IMR-90 (cell line): ENCODE data around the gene MTA3. TPM values are rescaled to one million over a fixed set of nuclear protein-coding genes. Genes with fewer than 3 reads are reported as not detected.

Source experiments
- ATAC-seq: fragments of 200-7000 bp; cut with Tn5 transposase; 2 replicates; pipeline ENCODE4 v1.9.1; 2020; ENCODE audit warnings: low read depth, mild to moderate bottlenecking, moderate library complexity
- BruUV-seq: library from RNA; stranded (reverse); fragments of 400-500 nt; replicated peaks from 2 replicates; lab custom pipeline; 2021; lab: Mats Ljungman, UMichigan
- CTCF ChIA-PET: fragments of 300-600 bp; formaldehyde crosslinking; extraction: SDS; loops from one replicate; lab custom pipeline; 2021; ENCODE audit warnings: antibody characterized with exemption; lab: Yijun Ruan, JAX
- POLR2A ChIA-PET: fragments of 300-600 bp; sonication (Branson Sonifier 250); formaldehyde crosslinking; loops from one replicate; lab custom pipeline; 2022; ENCODE audit warnings: antibody characterized with exemption; ENCODE audit not compliant: unreplicated experiment; lab: Charles Lee
- DNase-seq: peaks from one replicate; pipeline ENCODE4 v3.0.0; 2013
- H2AFZ ChIP-seq: replicated peaks from 2 replicates; pipeline ENCODE3; 2013; ENCODE audit warnings: low read length, mild to moderate bottlenecking; ENCODE audit not compliant: poor library complexity
- H2AK5ac ChIP-seq: 2 replicates; pipeline ENCODE4 v1.6.1; 2013; ENCODE audit warnings: low read depth, low read length, inconsistent platforms
- H2AK9ac ChIP-seq: replicated peaks from 2 replicates; pipeline ENCODE3; 2013; ENCODE audit warnings: mild to moderate bottlenecking, low read depth, low read length, moderate library complexity; ENCODE audit not compliant: poor library complexity
- H2BK120ac ChIP-seq: 2 replicates; pipeline ENCODE4 v1.6.1; 2013; ENCODE audit warnings: low read depth, low read length, inconsistent platforms
- H2BK15ac ChIP-seq: 3 replicates; pipeline ENCODE4 v1.6.1; 2013; ENCODE audit warnings: low read depth, low read length, inconsistent platforms
- H2BK20ac ChIP-seq: 2 replicates; pipeline ENCODE4 v1.6.1; 2013; ENCODE audit warnings: low read depth, mild to moderate bottlenecking, inconsistent platforms, low read length, moderate library complexity
- H2BK5ac ChIP-seq: 2 replicates; pipeline ENCODE4 v1.6.1; 2013; ENCODE audit warnings: mild to moderate bottlenecking, low read depth, low read length, inconsistent platforms; ENCODE audit not compliant: poor library complexity, severe bottlenecking
- H3K14ac ChIP-seq: replicated peaks from 2 replicates; pipeline ENCODE4 v1.6.1; 2013; ENCODE audit warnings: low read depth, low read length, inconsistent platforms
- H3K18ac ChIP-seq: 2 replicates; pipeline ENCODE4 v1.6.1; 2013; ENCODE audit warnings: low read depth, low read length, control low read depth
- H3K23ac ChIP-seq: 2 replicates; pipeline ENCODE4 v1.6.1; 2013; ENCODE audit warnings: low read depth, low read length, inconsistent platforms
- H3K27ac ChIP-seq: 2 replicates; pipeline ENCODE4 v1.5.1; 2013; ENCODE audit warnings: mild to moderate bottlenecking, control low read depth, low read length; ENCODE audit not compliant: insufficient read depth
- H3K27me3 ChIP-seq: 2 replicates; pipeline ENCODE4 v1.6.1; 2013; ENCODE audit warnings: low read length; ENCODE audit not compliant: control insufficient read depth, insufficient read depth
- H3K36me3 ChIP-seq: 2 replicates; pipeline ENCODE4 v1.6.1; 2013; ENCODE audit warnings: low read length, mixed read lengths; ENCODE audit not compliant: control insufficient read depth, insufficient read depth
- H3K4ac ChIP-seq: 2 replicates; pipeline ENCODE4 v1.6.1; 2013; ENCODE audit warnings: low read depth, low read length, inconsistent platforms
- H3K4me1 ChIP-seq: 2 replicates; pipeline ENCODE4 v1.6.1; 2013; ENCODE audit warnings: low read length, mixed read lengths; ENCODE audit not compliant: control insufficient read depth, insufficient read depth
- H3K4me2 ChIP-seq: 2 replicates; pipeline ENCODE4 v1.6.1; 2013; ENCODE audit warnings: low read depth, mild to moderate bottlenecking, control low read depth, low read length, moderate library complexity
- H3K4me3 ChIP-seq: 2 replicates; pipeline ENCODE4 v1.5.1; 2013; ENCODE audit warnings: low read depth, mild to moderate bottlenecking, control low read depth, low read length, moderate library complexity; ENCODE audit not compliant: insufficient read depth
- H3K56ac ChIP-seq: 2 replicates; pipeline ENCODE4 v1.6.1; 2013; ENCODE audit warnings: low read length, inconsistent platforms; ENCODE audit not compliant: insufficient read depth; ENCODE audit errors: extremely low read depth
- H3K79me1 ChIP-seq, 2 experiments: 2 replicates each; pipeline ENCODE4 v1.6.1; 2013; ENCODE audit warnings: low read length in 2 of 2, inconsistent platforms in 1 of 2, low read depth in 1 of 2
- H3K9ac ChIP-seq: 2 replicates; pipeline ENCODE4 v1.6.1; 2013; ENCODE audit warnings: low read depth, low read length, control low read depth
- H3K9me1 ChIP-seq: 2 replicates; pipeline ENCODE4 v1.6.1; 2013; ENCODE audit warnings: low read length, inconsistent platforms; ENCODE audit not compliant: insufficient read depth
- H3K9me3 ChIP-seq: 2 replicates; pipeline ENCODE4 v1.6.1; 2013; ENCODE audit warnings: low read length; ENCODE audit not compliant: control insufficient read depth, insufficient read depth
- H4K20me1 ChIP-seq: 2 replicates; pipeline ENCODE4 v1.6.1; 2013; ENCODE audit warnings: low read length, inconsistent platforms; ENCODE audit not compliant: insufficient read depth
- H4K5ac ChIP-seq: 2 replicates; pipeline ENCODE4 v1.6.1; 2013; ENCODE audit warnings: mild to moderate bottlenecking, low read depth, low read length, control low read depth
- H4K8ac ChIP-seq, 2 experiments: 2 replicates each; pipeline ENCODE4 v1.6.1; 2013; ENCODE audit warnings: low read depth in 2 of 2, low read length in 2 of 2, control low read depth in 1 of 2, inconsistent platforms in 1 of 2
- H4K91ac ChIP-seq: 2 replicates; pipeline ENCODE4 v1.6.1; 2013; ENCODE audit warnings: low read depth, low read length, inconsistent platforms; ENCODE audit not compliant: insufficient read depth
- CEBPB ChIP-seq: IDR thresholded peaks from 2 replicates; pipeline ENCODE4 v1.6.1; 2012; ENCODE audit warnings: low read depth, low read length, improper control_type of control experiment
- MXI1 ChIP-seq: IDR thresholded peaks from 2 replicates; pipeline ENCODE4 v1.6.1; 2012; ENCODE audit warnings: low read depth, mild to moderate bottlenecking, low read length, moderate library complexity, borderline replicate concordance
- NFE2L2 ChIP-seq: fragments of 150-350 bp; IDR thresholded peaks from 2 replicates; pipeline ENCODE4 v1.6.1; 2016; ENCODE audit warnings: low read depth, mild to moderate bottlenecking, low read length
- RCOR1 ChIP-seq: IDR thresholded peaks from 2 replicates; pipeline ENCODE4 v1.6.1; 2012; ENCODE audit warnings: mild to moderate bottlenecking, low read length, improper control_type of control experiment; ENCODE audit not compliant: insufficient replicate concordance
- WGBS, 2 experiments: methylation state at CpG; one replicate each; pipeline versions ENCODE4 v1.1.5 to v1.1.7; 2013; ENCODE audit warnings: missing lambda C conversion rate in 2 of 2; ENCODE audit not compliant: insufficient read length in 1 of 2; ENCODE audit errors: extremely low coverage in 2 of 2; 5-methylcytosine and 5-hydroxymethylcytosine counted together
- dilution Hi-C: fragments of 300-500 bp; cut with HindIII; formaldehyde crosslinking; loops from one replicate; pipeline ENCODE4 v1.14.3; 2018; ENCODE audit warnings: low sequenced_read_pairs; ENCODE audit not compliant: unreplicated experiment
- in situ Hi-C: fragments of 300-500 bp; cut with MboI; formaldehyde crosslinking; loops from 3 replicates; pipeline ENCODE4 v1.14.3; 2019; ENCODE audit warnings: low sequenced_read_pairs, inconsistent platforms, mixed read lengths
- intact Hi-C: fragments of 100-400 bp; cut with micrococcal nuclease; formaldehyde crosslinking; loops from 2 replicates; pipeline ENCODE4 v1.10.0; 2022
- polyA plus RNA-seq, 3 experiments: library from polyadenylated mRNA; depleted of rRNA; stranded (reverse); fragments of >200 nt; gene quantifications; 2 replicates each; pipeline ENCODE4 v1.2.3, GENCODE V29; 2012; ENCODE audit warnings: low replicate concordance in 1 of 3
- total RNA-seq: library from RNA; depleted of rRNA; stranded (reverse); fragments of >200 nt; gene quantifications from 2 replicates; pipeline ENCODE4 v1.2.3, GENCODE V29; 2012
- TF ChIP-seq, protein P1 (sequence below): fragments of 150-350 bp; IDR thresholded peaks from 2 replicates; pipeline ENCODE4 v1.6.1; 2016; ENCODE audit warnings: low read depth, mild to moderate bottlenecking, low read length, moderate library complexity, borderline replicate concordance

The MTA3 gene
- total and polyA plus RNA-seq, 2 of the 4 experiments (the other 2 are of a cell fraction): 31.9 to 34.3 TPM

DNA sequence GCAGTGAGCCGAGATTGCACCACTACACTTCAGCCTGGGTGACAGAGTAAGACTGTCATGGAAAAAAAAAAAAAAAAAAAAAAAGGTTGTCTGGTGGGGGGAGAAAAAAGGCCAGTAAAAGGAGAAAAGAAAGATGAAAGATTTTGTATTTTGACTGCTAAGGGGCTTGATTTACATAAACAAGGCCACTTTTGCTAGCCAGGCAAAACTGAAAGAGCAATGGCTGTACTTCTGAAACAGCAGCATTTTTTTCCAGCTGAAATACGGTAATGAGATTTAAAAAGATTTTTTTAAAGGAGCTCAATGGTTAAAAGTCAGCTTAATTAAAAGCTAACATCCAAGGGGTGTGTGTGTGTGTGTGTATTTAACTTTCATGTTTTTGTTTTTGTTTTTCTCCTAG, 206.8 kb downstream of the MTA3 start:
- Histone ChIP-seq H3K18ac (no peak overlapping the region), H2BK5ac (no peak overlapping the region), H2BK120ac (no peak overlapping the region), H2AK5ac (no peak overlapping the region), H3K23ac (no peak overlapping the region), H3K36me3 (no peaks in the 10 kb centered on the region), H3K4ac (no peak overlapping the region), H2AFZ (no peak overlapping the region), H3K27me3 (no peaks in the 10 kb centered on the region), H4K8ac (no peak overlapping the region), H3K4me3 (no peak overlapping the region), H2BK15ac (no peak overlapping the region), H3K79me1 (no peaks in the 10 kb centered on the region), H4K91ac (no peak overlapping the region), H4K20me1 (no peaks in the 10 kb centered on the region), H3K9me3 (no peaks in the 10 kb centered on the region; the same call in 1 of the 2 replicates), H3K4me2 (no peak overlapping the region), H4K5ac (no peak overlapping the region), H3K14ac (no peak overlapping the region), H2AK9ac (no peak overlapping the region), H3K9me1 (no peaks in the 10 kb centered on the region), H3K9ac (no peak overlapping the region), H2BK20ac (no peak overlapping the region), H3K56ac (no peak overlapping the region), H3K4me1 (0 out of 2 replicates have a peak, but pooled peaks cover 2% of the 10 kb centered on the region), H3K27ac (no peak overlapping the region)
- TF ChIP-seq NFE2L2 (no peak), MXI1 (no peak), CEBPB (no peak), RCOR1 (no peak)
- TF ChIP-seq, protein P1, sequence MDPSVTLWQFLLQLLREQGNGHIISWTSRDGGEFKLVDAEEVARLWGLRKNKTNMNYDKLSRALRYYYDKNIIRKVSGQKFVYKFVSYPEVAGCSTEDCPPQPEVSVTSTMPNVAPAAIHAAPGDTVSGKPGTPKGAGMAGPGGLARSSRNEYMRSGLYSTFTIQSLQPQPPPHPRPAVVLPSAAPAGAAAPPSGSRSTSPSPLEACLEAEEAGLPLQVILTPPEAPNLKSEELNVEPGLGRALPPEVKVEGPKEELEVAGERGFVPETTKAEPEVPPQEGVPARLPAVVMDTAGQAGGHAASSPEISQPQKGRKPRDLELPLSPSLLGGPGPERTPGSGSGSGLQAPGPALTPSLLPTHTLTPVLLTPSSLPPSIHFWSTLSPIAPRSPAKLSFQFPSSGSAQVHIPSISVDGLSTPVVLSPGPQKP: no peak
- ATAC-seq (no peak), DNase-seq (no peak)
- dilution Hi-C loops (no loop called here), in situ Hi-C loops (no loop called here), intact Hi-C loops (no loop called here)
- no TSS peak for BruUV-seq
- no CpG with 5 or more reads among the region's 2 CpGs for WGBS, 2 experiments
- POLR2A ChIA-PET: no interaction called here
- CTCF ChIA-PET: interaction anchor here (0.6 to 1.4 kb wide), 2 partner anchors 11 to 99 kb away, joined by 3 to 5 read pairs; partner anchors contain the start of gene OXER1
